AG04450 (cell line): ENCODE data around the gene KMO. TPM values are rescaled to one million over a fixed set of nuclear protein-coding genes. Genes with fewer than 3 reads are reported as not detected.
A peak's percentile ranks its signal among the peaks of the same experiment; 100 is the strongest.

Experiments
- CTCF ChIA-PET: fragments of 300-600, 350-600 bp; formaldehyde crosslinking; extraction: SDS; loops from one replicate; lab custom pipeline; 2022; ENCODE audit warnings: antibody characterized with exemption, inconsistent platforms; lab: Charles Lee
- POLR2A ChIA-PET: fragments of 350-600 bp; formaldehyde crosslinking; extraction: SDS; loops from one replicate; lab custom pipeline; 2021; ENCODE audit warnings: antibody characterized with exemption, inconsistent platforms; lab: Yijun Ruan, JAX
- DNase-seq: peaks from one replicate; pipeline ENCODE4 v3.0.0-alpha.2; 2011; ENCODE audit warnings: low read depth, low spot score
- H3K27ac ChIP-seq: one replicate; pipeline ENCODE4 v1.5.1; 2012; ENCODE audit warnings: low read depth, low read length, control low read depth
- H3K27me3 ChIP-seq: one replicate; pipeline ENCODE4 v1.6.0; 2012; ENCODE audit warnings: low read length; ENCODE audit not compliant: control insufficient read depth, insufficient read depth
- H3K4me3 ChIP-seq: 2 replicates; pipeline ENCODE4 v1.5.1; 2011; ENCODE audit warnings: mild to moderate bottlenecking, low read depth, low read length, control low read depth
- H3K9me3 ChIP-seq: 2 replicates; pipeline ENCODE4 v1.5.1; 2012; ENCODE audit warnings: low read length; ENCODE audit not compliant: control insufficient read depth, insufficient read depth
- polyA plus RNA-seq: library from polyadenylated mRNA; depleted of rRNA; stranded (reverse); fragments of >200 nt; gene quantifications from 2 replicates; pipeline ENCODE4 v1.2.3, GENCODE V29; 2011
- TF ChIP-seq, protein P1 (sequence below): IDR thresholded peaks from 2 replicates; pipeline ENCODE4 v1.5.1; 2011; ENCODE audit warnings: low read depth, low read length, control low read depth, inconsistent platforms

KMO gene
- polyA plus RNA-seq, 1 experiment = 0.07 TPM

- H3K4me3 ChIP-seq = no peak overlapping the region
- no peak overlapping the region for H3K27ac ChIP-seq
- H3K9me3 ChIP-seq = no peaks in the 10 kb centered on the region
- TF ChIP-seq, protein P1, sequence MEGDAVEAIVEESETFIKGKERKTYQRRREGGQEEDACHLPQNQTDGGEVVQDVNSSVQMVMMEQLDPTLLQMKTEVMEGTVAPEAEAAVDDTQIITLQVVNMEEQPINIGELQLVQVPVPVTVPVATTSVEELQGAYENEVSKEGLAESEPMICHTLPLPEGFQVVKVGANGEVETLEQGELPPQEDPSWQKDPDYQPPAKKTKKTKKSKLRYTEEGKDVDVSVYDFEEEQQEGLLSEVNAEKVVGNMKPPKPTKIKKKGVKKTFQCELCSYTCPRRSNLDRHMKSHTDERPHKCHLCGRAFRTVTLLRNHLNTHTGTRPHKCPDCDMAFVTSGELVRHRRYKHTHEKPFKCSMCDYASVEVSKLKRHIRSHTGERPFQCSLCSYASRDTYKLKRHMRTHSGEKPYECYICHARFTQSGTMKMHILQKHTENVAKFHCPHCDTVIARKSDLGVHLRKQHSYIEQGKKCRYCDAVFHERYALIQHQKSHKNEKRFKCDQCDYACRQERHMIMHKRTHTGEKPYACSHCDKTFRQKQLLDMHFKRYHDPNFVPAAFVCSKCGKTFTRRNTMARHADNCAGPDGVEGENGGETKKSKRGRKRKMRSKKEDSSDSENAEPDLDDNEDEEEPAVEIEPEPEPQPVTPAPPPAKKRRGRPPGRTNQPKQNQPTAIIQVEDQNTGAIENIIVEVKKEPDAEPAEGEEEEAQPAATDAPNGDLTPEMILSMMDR = no peak
- POLR2A ChIA-PET = interaction anchor here (0.8 to 1.5 kb wide), 3 partner anchors 10 to 238 kb away, joined by 3 to 4 read pairs (median 4); partner anchors contain the start of gene EXO1
- CTCF ChIA-PET = interaction anchor here (0.5 to 5.5 kb wide), 50 partner anchors 8 to 876 kb away, joined by 3 to 103 read pairs (median 6); partner anchors contain the start of genes CHML, EXO1, KMO and MAP1LC3C
- no peak for DNase-seq
- no peaks in the 10 kb centered on the region for H3K27me3 ChIP-seq
Observed at GRCh38 chr1:241610056-241610815, 78.1 kb downstream of the KMO start.

- DNase-seq = no peak
- H3K27me3 ChIP-seq = no peaks in the 10 kb centered on the region
- CTCF ChIA-PET = interaction anchor here (0.5 to 5.5 kb wide), 56 partner anchors 9 to 877 kb away, joined by 3 to 103 read pairs (median 6); partner anchors contain the start of genes CHML, EXO1, KMO and MAP1LC3C
- TF ChIP-seq, protein P1 = peak; percentile 60
- no peak overlapping the region for H3K4me3 ChIP-seq
- H3K27ac ChIP-seq = no peak overlapping the region
- POLR2A ChIA-PET = interaction anchor here (0.7 to 1.5 kb wide), 2 partner anchors 227 to 269 kb away, joined by 4 to 9 read pairs; no protein-coding TSS in a partner anchor
- no peaks in the 10 kb centered on the region for H3K9me3 ChIP-seq
Observed at GRCh38 chr1:241611063-241611462, 78.9 kb downstream of the KMO start.

DNA sequence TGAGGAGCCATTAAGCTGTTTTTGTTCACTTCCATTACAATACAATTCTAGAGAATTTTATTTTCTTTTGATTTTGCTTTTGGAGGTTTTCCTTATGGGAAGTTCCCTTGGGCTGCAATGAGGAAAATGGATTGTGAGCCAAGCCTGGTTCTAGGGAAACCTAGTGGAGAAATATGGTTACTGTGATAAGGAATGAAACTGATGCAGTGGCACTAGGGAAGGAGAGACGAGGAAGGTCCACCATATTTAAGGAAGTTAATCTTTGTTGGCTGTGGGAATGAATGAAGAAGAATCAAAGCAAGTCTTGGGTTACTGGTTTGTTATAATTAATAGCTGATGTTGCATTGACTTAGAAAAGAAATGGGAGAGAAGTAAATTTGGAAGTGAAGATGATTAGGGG lies 79.6 kb downstream of the KMO start:
- Histone ChIP-seq H3K27me3 (no peaks in the 10 kb centered on the region), H3K27ac (no peak overlapping the region), H3K4me3 (no peak overlapping the region), H3K9me3 (no peaks in the 10 kb centered on the region)
- CTCF ChIA-PET = interaction anchor here (0.6 to 5.5 kb wide), 39 partner anchors 10 to 386 kb away, joined by 3 to 103 read pairs (median 10); partner anchors contain the start of genes CHML, EXO1, KMO and MAP1LC3C
- TF ChIP-seq, protein P1 = no peak
- POLR2A ChIA-PET = interaction anchor here (0.7 kb wide), 1 partner anchor 268 kb away, joined by 9 read pairs; no protein-coding TSS in a partner anchor
- no peak for DNase-seq

DNA sequence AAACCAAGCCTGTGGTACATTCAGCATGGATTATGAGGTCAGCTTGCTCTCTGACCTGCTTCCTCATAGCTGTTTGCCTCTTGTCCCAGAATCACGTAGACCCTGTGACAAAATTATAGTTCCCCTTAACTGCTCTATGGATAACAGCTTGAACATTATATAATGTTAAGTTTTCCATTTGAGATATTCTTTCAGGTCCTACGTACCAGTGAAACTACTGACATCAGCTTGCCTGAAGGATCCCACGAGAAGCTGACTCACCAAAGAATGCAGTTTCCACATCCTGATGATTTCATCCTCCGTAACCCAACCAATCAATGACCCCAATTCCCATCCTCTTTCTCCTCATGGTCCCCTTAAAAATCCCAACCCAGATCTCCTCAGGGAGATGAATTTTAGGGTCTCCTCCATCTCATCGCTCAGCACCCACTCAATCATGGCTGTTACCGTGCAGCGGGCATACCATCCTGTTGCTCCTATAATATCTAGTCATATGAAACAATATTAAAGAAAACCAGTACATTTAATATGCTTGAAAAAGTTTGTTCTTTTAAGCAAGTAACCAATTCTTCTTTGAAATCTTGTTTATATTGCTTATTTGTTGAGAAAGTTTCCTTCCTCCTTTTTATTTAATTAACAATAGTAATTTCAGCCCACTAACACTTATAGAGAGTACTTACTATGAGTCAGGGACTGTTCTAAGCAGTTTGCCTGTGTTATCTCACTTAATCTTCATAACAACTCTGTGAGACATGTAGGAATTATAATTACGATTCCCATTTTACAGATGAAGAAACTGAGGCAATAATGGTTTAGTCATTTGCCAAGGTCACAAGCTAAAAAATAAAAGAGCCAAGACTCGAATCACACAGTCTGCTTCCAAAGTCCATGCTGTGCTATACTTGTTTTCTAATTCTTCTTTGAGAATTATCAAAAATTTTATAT lies 80.6 kb downstream of the KMO start:
- Histone ChIP-seq H3K4me3 (no peak overlapping the region), H3K27ac (peak overlapping the region; percentile 83), H3K27me3 (no peaks in the 10 kb centered on the region), H3K9me3 (no peaks in the 10 kb centered on the region)
- peak; percentile 77 for DNase-seq
- TF ChIP-seq, protein P1 = no peak
- ChIA-PET POLR2A (no interaction called here), CTCF (interaction anchor here (0.7 to 5.5 kb wide), 20 partner anchors 11 to 385 kb away, joined by 3 to 103 read pairs (median 22); partner anchors contain the start of genes CHML, EXO1, MAP1LC3C and OPN3)
